CD4-positive, alpha-beta memory T cell (primary cell): Measurements from ENCODE around the gene ASB15. TPM values are rescaled to one million over a fixed set of nuclear protein-coding genes. Genes with fewer than 3 reads are reported as not detected.
A peak's percentile ranks its signal among the peaks of the same experiment; 100 is the strongest.

Experiments
- CTCF ChIA-PET: fragments of 350-600 bp; sonication (Branson Sonifier 250); formaldehyde crosslinking; loops from one replicate; lab custom pipeline; 2021; ENCODE audit warnings: inconsistent platforms; ENCODE audit not compliant: partially characterized antibody; lab: Charles Lee
- POLR2A ChIA-PET: fragments of 350-600 bp; sonication (Branson Sonifier 250); formaldehyde crosslinking; loops from one replicate; lab custom pipeline; 2021; ENCODE audit not compliant: partially characterized antibody; lab: Charles Lee
- DNase-seq, 5 donors: peaks; one replicate each; pipeline versions ENCODE4 v3.0.0 to v3.0.0-alpha.2; 2020 to 2022; ENCODE audit warnings: mixed read lengths in 1 of 5
- H3K27ac ChIP-seq: one replicate; pipeline ENCODE4 v1.7.0; 2013; ENCODE audit warnings: low read depth, low read length
- H3K27me3 ChIP-seq: 2 replicates; pipeline ENCODE4 v1.7.0; 2013; ENCODE audit warnings: mild to moderate bottlenecking, low read length, moderate library complexity; ENCODE audit not compliant: insufficient read depth
- H3K36me3 ChIP-seq: 2 replicates; pipeline ENCODE4 v1.7.0; 2013; ENCODE audit warnings: mild to moderate bottlenecking, low read length, moderate library complexity; ENCODE audit not compliant: insufficient read depth
- H3K4me1 ChIP-seq: 2 replicates; pipeline ENCODE4 v1.7.0; 2013; ENCODE audit warnings: mild to moderate bottlenecking, low read length, moderate library complexity; ENCODE audit not compliant: insufficient read depth
- H3K4me3 ChIP-seq, 2 donors: one replicate each; pipeline ENCODE4 v1.7.0; 2013; ENCODE audit warnings: low read length in 2 of 2, mild to moderate bottlenecking in 1 of 2
- H3K9me3 ChIP-seq, 2 donors: one replicate each; pipeline ENCODE4 v1.7.0; 2013; ENCODE audit warnings: low read length in 2 of 2, control low read depth in 1 of 2; ENCODE audit not compliant: control insufficient read depth in 1 of 2
- H3K27ac Mint-ChIP-seq, 7 donors: one replicate each; pipeline ENCODE4 v1.8.0; 2020 to 2021; ENCODE audit warnings: mixed read lengths in 7 of 7, mild to moderate bottlenecking in 6 of 7, inconsistent platforms in 3 of 7, moderate library complexity in 3 of 7
- H3K27me3 Mint-ChIP-seq, 2 donors: one replicate each; pipeline ENCODE4 v1.8.0; 2020 to 2021; ENCODE audit warnings: mixed read lengths in 2 of 2
- H3K36me3 Mint-ChIP-seq, 2 donors: one replicate each; pipeline ENCODE4 v1.8.0; 2020 to 2021; ENCODE audit warnings: mixed read lengths in 2 of 2, inconsistent platforms in 1 of 2, mild to moderate bottlenecking in 1 of 2
- H3K4me1 Mint-ChIP-seq, 4 donors: one replicate each; pipeline ENCODE4 v1.8.0; 2020 to 2021; ENCODE audit warnings: mixed read lengths in 4 of 4, mild to moderate bottlenecking in 1 of 4
- H3K4me3 Mint-ChIP-seq, 8 donors: one replicate each; pipeline ENCODE4 v1.8.0; 2020 to 2021; ENCODE audit warnings: mixed read lengths in 8 of 8, mild to moderate bottlenecking in 7 of 8, moderate library complexity in 6 of 8, inconsistent platforms in 3 of 8
- H3K9me3 Mint-ChIP-seq, 8 donors: one replicate each; pipeline ENCODE4 v1.8.0; 2020 to 2021; ENCODE audit warnings: mixed read lengths in 8 of 8, mild to moderate bottlenecking in 5 of 8, inconsistent platforms in 3 of 8, moderate library complexity in 1 of 8
- intact Hi-C: fragments of 100-400 bp; cut with micrococcal nuclease; formaldehyde crosslinking; loops from one replicate; pipeline ENCODE4 v1.15.1; 2023
- polyA plus RNA-seq, 2 donors: library from polyadenylated mRNA; unstranded; fragments of 300-500 nt; fragmentation: Illumina TruSeq; gene quantifications; one replicate each; pipeline ENCODE4 v1.2.3, GENCODE V29; 2021
- total RNA-seq, 2 experiments: library from RNA; stranded (reverse); gene quantifications; one replicate each; pipeline ENCODE4 v1.2.3, GENCODE V29; 2021

ASB15 gene
- total and polyA plus RNA-seq, 4 experiments from 2014 or later, result 0.10 to 0.21 TPM; not detected in 2

- H3K9me3 ChIP-seq, result no peaks in the 10 kb centered on the region
- Mint-ChIP-seq H3K4me1 (peaks cover 0 to 5% (median 1%) of the 10 kb centered on the region in 4 donors), H3K27ac (no peak overlapping the region), H3K27me3 (peaks cover 0 to 10% of the 10 kb centered on the region in 2 donors), H3K36me3 (no peaks in the 10 kb centered on the region), H3K9me3 (peaks cover 0 to 2% (median 0%) of the 10 kb centered on the region in 8 donors), H3K4me3 (no peak overlapping the region)
- H3K27ac ChIP-seq, result no peak overlapping the region
- intact Hi-C loops, result loop anchor here (5.0 kb wide), 2 partner anchors 131 to 249 kb away; no protein-coding TSS in a partner anchor
- ChIA-PET CTCF (interaction anchor here (0.6 kb wide), 1 partner anchor 13 kb away, joined by 3 read pairs; no protein-coding TSS in a partner anchor), POLR2A (no interaction called here)
- H3K36me3 ChIP-seq, result no peaks in the 10 kb centered on the region
- no peaks in the 10 kb centered on the region for H3K27me3 ChIP-seq
- no peak for DNase-seq
- H3K4me3 ChIP-seq, result no peak overlapping the region
- no peaks in the 10 kb centered on the region for H3K4me1 ChIP-seq
Measured at GRCh38 chr7:123622660-123623386, 21.2 kb downstream of the ASB15 start.

- no peaks in the 10 kb centered on the region for H3K9me3 ChIP-seq
- no peak overlapping the region for H3K27ac ChIP-seq
- ChIA-PET CTCF (interaction anchor here (0.8 to 1.8 kb wide), 15 partner anchors 10 to 1233 kb away, joined by 3 to 12 read pairs (median 4); no protein-coding TSS in a partner anchor), POLR2A (no interaction called here)
- peaks cover 0 to 5% (median 1%) of the 10 kb centered on the region in 4 donors for H3K4me1 Mint-ChIP-seq
- no peak overlapping the region for H3K27ac Mint-ChIP-seq
- H3K9me3 Mint-ChIP-seq, result peaks cover 0 to 2% (median 0%) of the 10 kb centered on the region in 8 donors
- H3K36me3 ChIP-seq, result no peaks in the 10 kb centered on the region
- DNase-seq, result peak; percentile 39 to 45 (median 40)
- no peaks in the 10 kb centered on the region for H3K36me3 Mint-ChIP-seq
- H3K4me3 Mint-ChIP-seq, result peak overlapping the region in 2 of 8 donors; percentile 31 to 51
- H3K27me3 ChIP-seq, result no peaks in the 10 kb centered on the region
- peaks cover 2 to 5% of the 10 kb centered on the region in 2 donors for H3K27me3 Mint-ChIP-seq
- no peak overlapping the region for H3K4me3 ChIP-seq
- H3K4me1 ChIP-seq, result no peaks in the 10 kb centered on the region
- intact Hi-C loops, result loop anchor here (5.0 kb wide), 2 partner anchors 132 to 248 kb away; no protein-coding TSS in a partner anchor
Measured at GRCh38 chr7:123624527-123625183, 23.0 kb downstream of the ASB15 start.

GRCh38 chr7:123625254-123625653 lies 23.6 kb downstream of the ASB15 start:
- Histone ChIP-seq H3K36me3 (no peaks in the 10 kb centered on the region), H3K4me3 (no peak overlapping the region), H3K9me3 (no peaks in the 10 kb centered on the region), H3K27ac (no peak overlapping the region), H3K27me3 (no peaks in the 10 kb centered on the region), H3K4me1 (no peaks in the 10 kb centered on the region)
- Mint-ChIP-seq H3K4me1 (peaks cover 0 to 5% (median 1%) of the 10 kb centered on the region in 4 donors), H3K4me3 (no peak overlapping the region), H3K9me3 (peaks cover 0 to 2% (median 0%) of the 10 kb centered on the region in 8 donors), H3K27ac (no peak overlapping the region), H3K27me3 (peaks cover 2% of the 10 kb centered on the region in 2 donors), H3K36me3 (no peaks in the 10 kb centered on the region)
- intact Hi-C loops, result no loop called here
- CTCF ChIA-PET, result interaction anchor here (1.0 to 1.8 kb wide), 10 partner anchors 11 to 247 kb away, joined by 3 to 12 read pairs (median 4); no protein-coding TSS in a partner anchor
- POLR2A ChIA-PET, result no interaction called here
- no peak for DNase-seq

GRCh38 chr7:123627851-123628250 lies 26.2 kb downstream of the ASB15 start:
- Mint-ChIP-seq H3K36me3 (no peaks in the 10 kb centered on the region), H3K27ac (no peak overlapping the region), H3K4me1 (peaks cover 0 to 5% (median 1%) of the 10 kb centered on the region in 4 donors), H3K9me3 (peaks cover 0 to 2% (median 0%) of the 10 kb centered on the region in 8 donors), H3K4me3 (no peak overlapping the region), H3K27me3 (peaks cover 2% of the 10 kb centered on the region in 2 donors)
- CTCF ChIA-PET, result interaction anchor here (1.2 kb wide), 1 partner anchor 12 kb away, joined by 3 read pairs; no protein-coding TSS in a partner anchor
- Histone ChIP-seq H3K4me3 (no peak overlapping the region), H3K9me3 (no peaks in the 10 kb centered on the region), H3K36me3 (no peaks in the 10 kb centered on the region), H3K4me1 (no peaks in the 10 kb centered on the region), H3K27me3 (no peaks in the 10 kb centered on the region), H3K27ac (no peak overlapping the region)
- no peak for DNase-seq
- intact Hi-C loops, result no loop called here
- POLR2A ChIA-PET, result no interaction called here

- Mint-ChIP-seq H3K27ac (no peak overlapping the region), H3K4me3 (no peak overlapping the region), H3K27me3 (peaks cover 2% of the 10 kb centered on the region in 2 donors), H3K36me3 (no peaks in the 10 kb centered on the region), H3K9me3 (no peaks in the 10 kb centered on the region), H3K4me1 (peaks cover 0 to 5% (median 1%) of the 10 kb centered on the region in 4 donors)
- no peaks in the 10 kb centered on the region for H3K4me1 ChIP-seq
- H3K36me3 ChIP-seq, result no peaks in the 10 kb centered on the region
- H3K9me3 ChIP-seq, result no peaks in the 10 kb centered on the region
- CTCF ChIA-PET, result no interaction called here
- DNase-seq, result no peak
- no peak overlapping the region for H3K27ac ChIP-seq
- POLR2A ChIA-PET, result no interaction called here
- H3K4me3 ChIP-seq, result no peak overlapping the region
- intact Hi-C loops, result no loop called here
- no peaks in the 10 kb centered on the region for H3K27me3 ChIP-seq
Measured at GRCh38 chr7:123628829-123629228, 27.2 kb downstream of the ASB15 start.

GRCh38 chr7:123629281-123629680 lies 27.7 kb downstream of the ASB15 start:
- ChIA-PET POLR2A (no interaction called here), CTCF (no interaction called here)
- Mint-ChIP-seq H3K9me3 (no peaks in the 10 kb centered on the region), H3K36me3 (no peaks in the 10 kb centered on the region), H3K4me3 (no peak overlapping the region), H3K4me1 (peaks cover 0 to 5% (median 1%) of the 10 kb centered on the region in 4 donors), H3K27ac (no peak overlapping the region), H3K27me3 (peaks cover 2 to 4% of the 10 kb centered on the region in 2 donors)
- Histone ChIP-seq H3K27ac (no peak overlapping the region), H3K9me3 (no peaks in the 10 kb centered on the region), H3K4me3 (no peak overlapping the region), H3K27me3 (no peaks in the 10 kb centered on the region), H3K4me1 (no peaks in the 10 kb centered on the region), H3K36me3 (no peaks in the 10 kb centered on the region)
- no peak for DNase-seq
- intact Hi-C loops, result no loop called here

- no peaks in the 10 kb centered on the region for H3K9me3 Mint-ChIP-seq
- no peaks in the 10 kb centered on the region for H3K4me1 Mint-ChIP-seq
- POLR2A ChIA-PET, result no interaction called here
- H3K36me3 Mint-ChIP-seq, result no peaks in the 10 kb centered on the region
- no peaks in the 10 kb centered on the region for H3K27me3 ChIP-seq
- no peaks in the 10 kb centered on the region for H3K9me3 ChIP-seq
- DNase-seq, result no peak
- H3K27ac Mint-ChIP-seq, result no peak overlapping the region
- CTCF ChIA-PET, result no interaction called here
- no peaks in the 10 kb centered on the region for H3K36me3 ChIP-seq
- no peak overlapping the region for H3K27ac ChIP-seq
- no peaks in the 10 kb centered on the region for H3K4me1 ChIP-seq
- intact Hi-C loops, result no loop called here
- H3K4me3 ChIP-seq, result no peak overlapping the region
- peaks cover 6 to 8% of the 10 kb centered on the region in 2 donors for H3K27me3 Mint-ChIP-seq
- no peak overlapping the region for H3K4me3 Mint-ChIP-seq
Measured at GRCh38 chr7:123632808-123633207, 31.2 kb downstream of the ASB15 start.
